ENCODE measurements around the gene FTCD.

- TF ChIP-seq CTCF (IDR thresholded peaks at IDR 0.05 in 2 of 3, conservative IDR thresholded peaks at IDR 0.05 in 1 of 3; ENCODE audit: control insufficient read depth in 2 of 3, extremely low read depth in 1 of 3, insufficient read depth in 1 of 3, low read depth in 3 of 3, low read length in 3 of 3) (no peak), NR2C2 (IDR thresholded peaks at IDR 0.05; ENCODE audit: borderline replicate concordance, control insufficient read depth, insufficient read length, low read depth) (no peak), YY1 (IDR thresholded peaks at IDR 0.05; ENCODE audit: low read depth, low read length) (no peak), RFX5 (IDR thresholded peaks at IDR 0.05; ENCODE audit: low read depth, low read length) (no peak), MAX (IDR thresholded peaks at IDR 0.05; ENCODE audit: low read depth, low read length) (no peak), PBX3 (IDR thresholded peaks at IDR 0.05; ENCODE audit: insufficient replicate concordance, low read depth, low read length) (no peak), EP300 (IDR thresholded peaks at IDR 0.05; ENCODE audit: borderline replicate concordance in 1 of 2, control insufficient read depth in 1 of 2, low read depth in 2 of 2, low read length in 2 of 2) (no peak), CBX3 (IDR thresholded peaks at IDR 0.05; ENCODE audit: borderline replicate concordance, low read depth) (no peak)
These were observed 25.5 kb upstream of the FTCD start for GRCh38 chr21:46180778-46181391.

Measured in GM12878 (cell line).